NCI-H128 (cell line): Measurements from ENCODE around the gene CARMIL1.

Source experiments
- DNase-seq: peaks from one replicate; lab custom pipeline; 2025; ENCODE audit not compliant: unreplicated experiment; lab: John Stamatoyannopoulos, UW

Gene CARMIL1

GRCh38 chr6:25601800-25602673, 322.9 kb downstream of the CARMIL1 start:
- no peak for DNase-seq

DNA sequence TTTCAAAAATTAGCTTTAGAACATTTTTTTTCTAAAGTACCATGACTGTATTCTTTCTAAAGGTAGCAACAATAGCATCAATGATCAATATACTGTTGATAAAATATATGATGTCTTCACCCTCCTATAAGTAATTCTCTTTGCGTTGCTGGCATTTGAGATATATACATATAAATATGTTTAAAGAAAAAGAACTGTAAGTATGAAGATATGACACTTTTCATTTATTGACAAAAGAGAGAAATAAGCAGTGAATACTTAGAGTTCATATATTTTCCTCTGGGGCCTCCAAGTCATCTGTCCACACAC, 323.5 kb downstream of the CARMIL1 start:
- DNase-seq = no peak

DNA sequence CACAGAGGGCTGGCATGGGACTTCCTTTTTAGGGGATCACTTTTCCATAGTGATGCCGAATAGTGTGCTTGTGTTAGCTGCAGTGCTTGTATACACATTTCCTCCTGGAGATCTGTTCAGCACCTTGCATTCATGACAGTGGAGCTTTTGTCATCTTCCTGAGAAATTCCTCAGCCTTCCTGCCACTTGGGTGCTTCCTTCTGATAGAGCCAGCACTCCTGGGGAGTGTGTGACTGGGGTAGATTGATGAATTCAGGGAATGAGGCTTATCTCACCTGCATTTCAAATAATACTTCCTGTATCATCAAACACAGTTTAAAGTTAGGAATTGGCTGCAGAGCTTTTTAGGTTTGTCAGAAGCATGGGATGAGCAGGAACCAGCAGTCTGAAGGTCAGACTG, 324.1 kb downstream of the CARMIL1 start:
- no peak for DNase-seq

DNA sequence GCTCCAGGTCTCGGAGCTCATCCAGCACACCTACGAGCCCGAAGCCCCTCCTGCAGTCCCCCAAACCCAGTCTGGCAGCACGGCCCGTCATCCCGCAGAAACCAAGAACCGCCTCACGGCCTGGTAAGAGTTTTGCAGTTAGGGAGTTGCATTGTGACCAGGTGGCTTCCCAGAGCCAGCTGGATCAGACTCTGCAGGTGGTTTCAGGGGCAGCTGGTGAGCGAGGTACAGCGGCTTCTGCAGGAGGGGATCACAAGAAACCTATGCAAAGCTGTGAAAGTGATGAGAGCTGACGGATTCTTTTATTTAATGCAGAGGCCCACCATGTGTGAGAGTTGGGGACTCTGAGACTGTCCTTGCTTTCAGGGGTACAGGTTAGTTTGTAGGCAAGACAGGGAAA, 327.0 kb downstream of the CARMIL1 start:
- DNase-seq = no peak

DNA sequence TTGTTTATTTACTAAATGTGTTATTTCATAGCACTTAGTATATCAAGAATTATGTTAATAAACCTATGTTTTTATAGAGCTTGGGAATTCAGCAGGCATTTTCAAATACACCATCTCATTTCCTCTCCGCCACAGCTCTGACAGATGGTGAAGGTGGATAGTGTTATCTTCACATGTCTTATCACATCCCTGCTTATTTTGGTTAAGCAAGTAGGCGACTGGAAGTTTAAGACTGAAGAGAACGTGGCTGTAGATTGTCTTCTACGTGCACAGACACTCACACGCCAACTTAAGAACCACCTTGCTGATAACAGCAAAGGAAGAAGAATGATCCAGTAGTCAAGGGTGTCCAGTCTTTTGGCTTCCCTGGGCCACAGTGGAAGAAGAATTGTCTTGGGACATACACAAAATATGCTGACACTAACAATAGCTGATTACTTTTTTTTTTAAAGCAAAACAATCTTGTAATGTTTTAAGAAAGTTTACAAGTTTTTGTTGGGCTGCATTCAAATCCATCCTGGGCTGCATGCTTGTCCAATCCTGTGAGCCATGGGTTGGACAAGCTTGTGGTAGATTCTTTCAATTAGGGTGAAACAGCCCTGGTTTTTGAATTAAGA, 329.5 kb downstream of the CARMIL1 start:
- no peak for DNase-seq

DNA sequence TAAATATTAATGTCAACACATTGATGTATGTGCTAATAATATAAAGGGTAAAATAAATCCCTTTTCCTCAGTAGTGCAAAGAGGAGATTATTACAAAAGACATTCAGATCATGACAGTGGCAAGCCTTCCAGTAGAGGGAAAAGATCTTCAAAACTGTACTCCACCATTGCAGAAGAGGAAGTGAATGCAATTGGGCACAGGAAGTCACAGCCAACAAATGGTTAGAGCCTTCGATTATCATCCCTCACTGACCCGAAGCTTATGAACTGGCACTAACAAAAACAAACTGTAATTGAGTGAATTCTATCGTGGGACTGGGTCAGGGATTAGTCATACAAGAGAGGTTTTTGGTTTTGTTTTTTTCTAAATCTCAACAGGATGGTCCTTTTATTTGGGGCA, 333.5 kb downstream of the CARMIL1 start:
- DNase-seq = no peak

- no peak for DNase-seq
Measured at GRCh38 chr6:25613415-25613814, 334.2 kb downstream of the CARMIL1 start.

- no peak for DNase-seq
Measured at GRCh38 chr6:25614052-25614451, 334.9 kb downstream of the CARMIL1 start.

- no peak for DNase-seq
Measured at GRCh38 chr6:25615471-25615870, 336.3 kb downstream of the CARMIL1 start.

DNA sequence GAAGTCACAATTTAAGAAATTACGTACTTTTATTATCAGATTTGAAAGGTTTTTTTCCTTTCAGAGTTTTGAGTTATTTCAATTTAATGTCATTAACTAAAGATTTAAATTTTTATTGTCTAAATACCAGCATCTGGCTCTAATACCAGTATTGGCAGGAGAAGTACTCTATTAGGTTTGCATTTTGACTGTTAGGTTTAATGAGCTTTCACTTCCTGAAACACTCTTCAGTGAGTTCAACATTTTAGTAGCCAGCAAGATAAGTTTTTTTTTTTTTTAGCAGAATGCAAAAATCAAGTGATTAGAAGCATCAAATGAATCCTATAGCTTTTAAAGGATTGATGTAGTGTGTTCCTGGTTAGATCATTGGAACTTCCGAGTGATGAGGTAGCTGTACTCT, 338.8 kb downstream of the CARMIL1 start:
- DNase-seq = no peak

DNA sequence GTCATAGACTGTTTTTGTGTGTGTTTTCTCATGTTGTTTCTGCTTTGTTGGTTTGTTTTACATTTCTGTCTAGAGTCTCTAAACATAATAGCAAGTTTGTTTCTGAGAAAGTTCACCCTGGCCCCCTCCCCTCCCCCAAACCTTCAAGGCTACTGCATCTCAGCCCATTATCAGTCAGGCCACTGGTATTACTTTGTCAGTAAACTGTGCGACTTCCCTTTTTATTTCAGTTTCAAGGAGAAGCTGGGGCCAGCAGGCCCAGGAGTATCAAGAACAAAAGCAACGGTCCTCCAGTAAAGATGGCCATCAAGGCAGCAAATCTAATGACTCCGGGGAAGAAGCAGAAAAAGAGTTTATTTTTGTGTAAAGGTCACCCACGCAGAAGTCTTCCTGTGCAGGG, 340.0 kb downstream of the CARMIL1 start:
- DNase-seq = no peak

GRCh38 chr6:25620391-25620790, 341.2 kb downstream of the CARMIL1 start:
- no peak for DNase-seq

GRCh38 chr6:25623065-25623464, 343.9 kb downstream of the CARMIL1 start:
- DNase-seq = no peak

DNA sequence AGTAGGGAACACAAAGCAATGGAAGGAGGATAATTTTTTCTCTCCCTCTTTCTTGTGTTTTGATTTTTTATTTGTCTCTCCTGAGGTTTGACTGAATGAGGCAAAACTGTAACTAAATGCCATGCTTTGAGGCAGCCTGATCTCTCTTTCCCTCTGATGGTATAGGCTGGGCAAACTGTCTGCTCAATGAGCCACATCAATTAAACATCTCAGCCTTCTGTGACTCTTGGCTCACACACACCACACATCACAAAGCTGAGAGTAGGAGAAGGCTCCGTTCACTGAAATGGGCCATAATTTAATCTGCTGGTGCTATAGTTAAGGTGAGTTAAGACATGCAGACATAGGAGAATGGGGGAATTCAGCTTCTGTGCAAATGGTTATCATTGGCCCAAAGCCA, 344.7 kb downstream of the CARMIL1 start:
- DNase-seq = no peak

- no peak for DNase-seq
Measured at GRCh38 chr6:25627001-25627400, 347.8 kb downstream of the CARMIL1 start.

- DNase-seq = no peak
Measured at GRCh38 chr6:25628471-25629197, 349.5 kb downstream of the CARMIL1 start.

- DNase-seq = no peak
Measured at GRCh38 chr6:25629198-25629576, 350.0 kb downstream of the CARMIL1 start.

DNA sequence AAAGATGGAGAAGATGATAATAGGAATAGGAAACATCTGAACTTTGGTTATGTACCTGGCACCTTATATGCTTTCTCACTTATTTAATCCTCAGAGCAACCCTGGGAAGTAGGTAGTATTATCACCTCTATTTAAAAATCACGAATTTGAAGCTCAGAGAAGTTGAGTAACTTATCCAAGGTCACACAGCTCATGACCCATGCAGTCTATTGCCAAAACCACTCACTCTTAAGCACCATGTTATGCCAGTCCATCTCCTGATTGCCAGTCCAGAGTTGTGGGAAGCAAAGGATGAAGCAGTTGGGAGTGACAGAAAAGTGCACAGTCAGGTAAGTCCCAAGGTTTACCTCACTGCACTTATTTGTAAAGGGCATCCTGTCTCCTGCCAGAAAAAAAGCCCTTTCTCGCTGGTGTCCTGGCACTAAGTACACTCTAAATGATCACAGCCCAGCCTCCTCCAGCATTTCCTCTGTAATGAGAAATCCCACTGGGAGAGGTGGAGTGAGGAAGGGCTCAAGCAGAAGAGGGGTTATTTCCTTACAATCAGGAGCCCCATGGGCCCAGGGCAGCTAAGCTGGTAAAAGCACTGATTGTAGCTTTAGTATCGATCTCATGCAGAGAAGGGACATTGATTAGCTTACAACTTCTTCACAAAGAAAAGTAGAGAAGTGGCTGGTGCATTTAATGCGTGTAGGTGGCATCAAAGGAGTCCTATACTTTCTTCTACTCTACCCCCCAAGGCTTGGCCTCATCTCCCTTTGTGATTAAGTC, 351.5 kb downstream of the CARMIL1 start:
- no peak for DNase-seq

GRCh38 chr6:25635886-25636317, 356.7 kb downstream of the CARMIL1 start:
- no peak for DNase-seq

DNA sequence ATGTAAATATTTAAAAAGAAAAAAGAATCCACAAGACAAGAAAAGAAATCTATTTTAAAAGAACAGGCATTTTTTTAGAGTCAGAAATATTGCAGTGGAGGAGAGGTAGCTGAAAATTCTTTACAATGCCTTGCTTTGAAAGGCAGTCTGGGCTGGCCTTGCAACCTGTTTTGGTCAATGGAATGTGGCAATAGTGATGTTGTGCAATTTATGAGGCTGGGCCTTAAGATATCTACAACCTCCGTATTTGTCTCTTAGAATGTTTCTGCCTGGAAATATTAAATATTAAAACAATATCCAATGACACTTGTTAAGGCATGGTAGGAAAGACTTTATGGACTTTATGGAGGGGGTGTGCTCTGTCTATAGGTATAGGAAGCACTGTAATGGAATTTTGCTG, 358.0 kb downstream of the CARMIL1 start:
- no peak for DNase-seq

- DNase-seq = no peak
Measured at GRCh38 chr6:25637960-25638434, 358.8 kb downstream of the CARMIL1 start.
